ENCODE data around the gene ARHGAP42. TPM values are rescaled to one million over a fixed set of nuclear protein-coding genes. Genes with fewer than 3 reads are reported as not detected.

The ARHGAP42 gene
- polyA plus RNA-seq, 3 donors = 0.13 TPM; not detected in 2

DNA sequence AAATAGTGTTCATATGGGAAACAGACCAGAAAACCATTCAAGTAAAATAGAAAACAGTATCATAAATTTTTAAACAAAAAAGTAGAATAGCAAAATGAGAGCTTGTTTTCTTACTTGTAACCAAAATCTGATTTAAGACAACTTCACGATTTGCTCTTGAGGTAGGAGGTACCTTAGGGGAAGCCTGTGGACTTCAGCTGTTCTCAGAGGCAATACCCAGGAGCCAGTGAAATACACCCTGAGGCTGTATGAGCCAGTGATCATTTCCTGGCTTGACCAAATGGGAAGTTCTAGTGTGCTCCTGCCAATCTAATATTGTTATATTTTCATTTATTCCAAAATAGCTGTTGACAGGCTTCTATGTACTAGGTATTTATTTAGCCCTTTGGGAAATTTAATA, 104.8 kb downstream of the ARHGAP42 start:
- Mint-ChIP-seq H3K27me3 (ENCODE audit: low read depth in 3 of 3) (peaks cover 0 to 3% (median 0%) of the 10 kb centered on the region in 3 donors), H3K4me1 (no peaks in the 10 kb centered on the region), H3K27ac (no peak overlapping the region), H3K9me3 (peaks cover 0 to 10% (median 3%) of the 10 kb centered on the region in 7 donors), H3K36me3 (no peaks in the 10 kb centered on the region), H3K4me3 (no peak overlapping the region)
- Histone ChIP-seq H3K4me2 (replicated peaks; ENCODE audit: extremely low read depth, low read length, poor library complexity, severe bottlenecking) (no peak overlapping the region), H3K79me2 (ENCODE audit: insufficient read depth, low read length) (no peaks in the 10 kb centered on the region), H3K27ac (ENCODE audit: low read depth in 1 of 2, low read length in 2 of 2) (no peak overlapping the region), H3K4me1 (ENCODE audit: control insufficient read depth in 1 of 2, insufficient read depth in 2 of 2, low read length in 2 of 2) (no peaks in the 10 kb centered on the region), H3K36me3 (replicated peaks in 1 of 2; ENCODE audit: control insufficient read depth in 1 of 2, insufficient read depth in 2 of 2, low read length in 2 of 2) (no peaks in the 10 kb centered on the region), H3K9me3 (replicated peaks in 1 of 2; ENCODE audit: control insufficient read depth in 1 of 2, insufficient read depth in 1 of 2, low read length in 2 of 2) (no peaks in the 10 kb centered on the region), H3K4me3 (replicated peaks in 1 of 3; ENCODE audit: low read depth in 2 of 3, low read length in 3 of 3) (no peak overlapping the region), H4K20me1 (ENCODE audit: insufficient read depth, low read length) (no peaks in the 10 kb centered on the region), H3K9ac (ENCODE audit: insufficient read depth, low read length, poor library complexity, severe bottlenecking) (no peak overlapping the region), H3K27me3 (ENCODE audit: control insufficient read depth in 2 of 2, insufficient read depth in 2 of 2, low read length in 2 of 2) (no peaks in the 10 kb centered on the region), H2AFZ (ENCODE audit: insufficient read depth, low read depth, low read length, poor library complexity, severe bottlenecking) (no peak overlapping the region)
- DNase-seq = no peak
- WGBS (ENCODE audit: insufficient coverage) = 29% methylated on average over 1 of the region's 1 CpG
- intact Hi-C loops (cut with micrococcal nuclease) = no loop called here
- TF ChIP-seq, protein P1, sequence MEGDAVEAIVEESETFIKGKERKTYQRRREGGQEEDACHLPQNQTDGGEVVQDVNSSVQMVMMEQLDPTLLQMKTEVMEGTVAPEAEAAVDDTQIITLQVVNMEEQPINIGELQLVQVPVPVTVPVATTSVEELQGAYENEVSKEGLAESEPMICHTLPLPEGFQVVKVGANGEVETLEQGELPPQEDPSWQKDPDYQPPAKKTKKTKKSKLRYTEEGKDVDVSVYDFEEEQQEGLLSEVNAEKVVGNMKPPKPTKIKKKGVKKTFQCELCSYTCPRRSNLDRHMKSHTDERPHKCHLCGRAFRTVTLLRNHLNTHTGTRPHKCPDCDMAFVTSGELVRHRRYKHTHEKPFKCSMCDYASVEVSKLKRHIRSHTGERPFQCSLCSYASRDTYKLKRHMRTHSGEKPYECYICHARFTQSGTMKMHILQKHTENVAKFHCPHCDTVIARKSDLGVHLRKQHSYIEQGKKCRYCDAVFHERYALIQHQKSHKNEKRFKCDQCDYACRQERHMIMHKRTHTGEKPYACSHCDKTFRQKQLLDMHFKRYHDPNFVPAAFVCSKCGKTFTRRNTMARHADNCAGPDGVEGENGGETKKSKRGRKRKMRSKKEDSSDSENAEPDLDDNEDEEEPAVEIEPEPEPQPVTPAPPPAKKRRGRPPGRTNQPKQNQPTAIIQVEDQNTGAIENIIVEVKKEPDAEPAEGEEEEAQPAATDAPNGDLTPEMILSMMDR (IDR thresholded peaks at IDR 0.05) = no peak

- Histone ChIP-seq H3K4me1 (ENCODE audit: control insufficient read depth in 1 of 2, insufficient read depth in 2 of 2, low read length in 2 of 2) (no peaks in the 10 kb centered on the region), H3K79me2 (ENCODE audit: insufficient read depth, low read length) (no peaks in the 10 kb centered on the region), H3K36me3 (replicated peaks in 1 of 2; ENCODE audit: control insufficient read depth in 1 of 2, insufficient read depth in 2 of 2, low read length in 2 of 2) (no peaks in the 10 kb centered on the region), H3K27me3 (ENCODE audit: control insufficient read depth in 2 of 2, insufficient read depth in 2 of 2, low read length in 2 of 2) (no peaks in the 10 kb centered on the region), H3K4me3 (replicated peaks in 1 of 3; ENCODE audit: low read depth in 2 of 3, low read length in 3 of 3) (no peak overlapping the region), H3K27ac (ENCODE audit: low read depth in 1 of 2, low read length in 2 of 2) (no peak overlapping the region), H3K9ac (ENCODE audit: insufficient read depth, low read length, poor library complexity, severe bottlenecking) (no peak overlapping the region), H3K4me2 (replicated peaks; ENCODE audit: extremely low read depth, low read length, poor library complexity, severe bottlenecking) (no peak overlapping the region), H4K20me1 (ENCODE audit: insufficient read depth, low read length) (no peaks in the 10 kb centered on the region), H2AFZ (ENCODE audit: insufficient read depth, low read depth, low read length, poor library complexity, severe bottlenecking) (no peak overlapping the region), H3K9me3 (replicated peaks in 1 of 2; ENCODE audit: control insufficient read depth in 1 of 2, insufficient read depth in 1 of 2, low read length in 2 of 2) (no peaks in the 10 kb centered on the region)
- Mint-ChIP-seq H3K36me3 (no peaks in the 10 kb centered on the region), H3K27me3 (ENCODE audit: low read depth in 3 of 3) (peaks cover 0 to 3% (median 0%) of the 10 kb centered on the region in 3 donors), H3K4me3 (no peak overlapping the region), H3K4me1 (no peaks in the 10 kb centered on the region), H3K27ac (no peak overlapping the region), H3K9me3 (peaks cover 0 to 6% (median 3%) of the 10 kb centered on the region in 7 donors)
- TF ChIP-seq, protein P1 (IDR thresholded peaks at IDR 0.05) = no peak
- 58% methylated on average over 2 of the region's 2 CpGs for whole genome bisulfite sequencing (ENCODE audit: insufficient coverage)
- intact Hi-C loops (cut with micrococcal nuclease) = no loop called here
- no peak for DNase-seq
These were observed 106.4 kb downstream of the ARHGAP42 start for GRCh38 chr11:100793525-100793924.

Measured in CD14-positive monocyte (primary cell).